GM19467 (cell line): ENCODE results near the gene THRA.
A peak's percentile ranks its signal among the peaks of the same experiment; 100 is the strongest.

Experiments used
- ATAC-seq: cut with Tn5 transposase; IDR thresholded peaks from one replicate; pipeline ENCODE4 v1.9.1; 2021; ENCODE audit warnings: mild to moderate bottlenecking, moderate library complexity; ENCODE audit not compliant: unreplicated experiment

Gene THRA

GRCh38 chr17:40095944-40096791, 33.4 kb downstream of the THRA start:
- ATAC-seq, result peak; percentile 48

GRCh38 chr17:40097087-40097486, 34.3 kb downstream of the THRA start:
- ATAC-seq, result no peak

GRCh38 chr17:40097931-40098845, 35.4 kb downstream of the THRA start:
- no peak for ATAC-seq

- peak; percentile 48 for ATAC-seq
Measured at GRCh38 chr17:40098846-40099618, 36.3 kb downstream of the THRA start.

- no peak for ATAC-seq
Measured at GRCh38 chr17:40099619-40100418, 37.1 kb downstream of the THRA start.

- no peak for ATAC-seq
Measured at GRCh38 chr17:40100419-40100668, 37.6 kb downstream of the THRA start, which contains the start of gene NR1D1. Gene NR1D1, minus strand, starts transcription at chr17:40100589. Its CDS starts 495 bp downstream, at chr17:40100094.

- ATAC-seq, result no peak
Measured at GRCh38 chr17:40100669-40101366, 38.1 kb downstream of the THRA start.

- ATAC-seq, result no peak
Measured at GRCh38 chr17:40101367-40102210, 38.8 kb downstream of the THRA start.

- ATAC-seq, result no peak
Measured at GRCh38 chr17:40103071-40103661, 40.4 kb downstream of the THRA start.

GRCh38 chr17:40103688-40104087, 40.9 kb downstream of the THRA start:
- ATAC-seq, result no peak

GRCh38 chr17:40104594-40105486, 42.1 kb downstream of the THRA start:
- no peak for ATAC-seq

- no peak for ATAC-seq
Measured at GRCh38 chr17:40105861-40106759, 43.3 kb downstream of the THRA start.

GRCh38 chr17:40106760-40107521, 44.2 kb downstream of the THRA start:
- no peak for ATAC-seq

- ATAC-seq, result no peak
Measured at GRCh38 chr17:40107522-40108174, 44.9 kb downstream of the THRA start.
